ENCODE data around the gene KIF3A.

The KIF3A gene

DNA sequence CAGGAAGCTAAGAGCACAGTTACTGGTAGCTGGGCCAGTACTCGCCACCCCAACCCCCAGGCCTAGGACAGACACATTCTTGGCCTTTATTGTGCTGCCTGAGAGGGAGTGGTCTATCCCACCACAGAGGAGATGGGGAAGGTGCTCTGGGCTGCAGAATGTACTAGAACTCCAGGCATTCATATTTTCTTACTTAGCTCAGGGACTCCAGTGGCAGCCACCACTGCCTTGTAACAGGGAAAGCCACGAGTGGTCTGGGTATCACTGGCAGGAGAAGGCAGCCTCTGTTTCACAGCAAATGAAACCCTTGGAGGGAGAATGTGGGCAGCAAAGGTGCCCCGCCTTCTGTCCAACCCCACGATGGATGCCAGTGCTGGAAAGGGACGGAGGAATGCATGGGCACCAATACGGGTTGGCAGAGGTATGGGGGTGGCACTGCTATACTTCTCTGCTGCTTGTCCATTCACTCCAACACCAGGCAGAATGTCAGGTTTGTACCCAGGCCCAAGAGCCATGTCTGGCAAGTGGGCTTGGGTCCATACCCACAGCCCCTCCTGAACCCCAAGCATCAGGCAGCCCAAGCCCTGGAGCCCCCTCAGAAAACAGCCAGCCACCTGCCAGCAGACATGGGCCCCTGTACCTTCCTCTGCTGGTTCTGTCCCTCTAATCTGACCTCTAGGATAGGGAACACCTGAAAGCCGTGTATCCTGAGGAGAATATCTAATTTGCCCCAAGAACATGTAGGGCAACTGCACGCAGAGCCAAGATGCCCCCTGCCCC, 35.1 kb upstream of the KIF3A start:
- no peak for TF ChIP-seq CTCF (IDR thresholded peaks at IDR 0.05; ENCODE audit: low read depth, low read length, missing control alignments)
- H3K4me3 ChIP-seq (replicated peaks; ENCODE audit: low read depth, low read length): no peak overlapping the region
- DNase-seq (ENCODE audit: extremely low read depth, low read depth): no peak

- no peak for DNase-seq (ENCODE audit: extremely low read depth, low read depth)
- no peak overlapping the region for H3K4me3 ChIP-seq (replicated peaks; ENCODE audit: low read depth, low read length)
- no peak for TF ChIP-seq CTCF (IDR thresholded peaks at IDR 0.05; ENCODE audit: low read depth, low read length, missing control alignments)
Measured at GRCh38 chr5:132771503-132771998, 34.2 kb upstream of the KIF3A start.

- no peak overlapping the region for H3K4me3 ChIP-seq (replicated peaks; ENCODE audit: low read depth, low read length)
- no peak for TF ChIP-seq CTCF (IDR thresholded peaks at IDR 0.05; ENCODE audit: low read depth, low read length, missing control alignments)
- no peak for DNase-seq (ENCODE audit: extremely low read depth, low read depth)
Measured at GRCh38 chr5:132770476-132771159, 33.3 kb upstream of the KIF3A start.

DNA sequence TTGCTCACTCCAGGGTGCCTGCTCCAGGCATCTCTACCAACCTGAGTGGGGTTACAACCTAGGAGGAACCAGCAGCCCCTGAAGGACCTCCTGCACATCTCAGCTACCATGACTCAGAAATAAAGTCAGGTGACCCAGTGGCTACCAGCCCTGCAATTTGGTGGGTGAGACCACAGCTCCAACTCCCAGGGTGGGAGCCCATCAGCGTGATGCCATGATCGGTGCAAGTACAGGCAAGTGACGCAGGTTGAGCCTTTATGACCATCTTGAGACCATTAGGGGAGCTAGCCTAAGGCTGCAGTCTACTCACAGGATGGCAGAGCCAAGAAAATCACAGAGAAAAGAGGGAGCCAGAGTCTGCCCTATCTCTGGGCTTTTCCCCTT, 31.1 kb upstream of the KIF3A start:
- no peak for DNase-seq (ENCODE audit: extremely low read depth, low read depth)
- no peak for TF ChIP-seq CTCF (IDR thresholded peaks at IDR 0.05; ENCODE audit: low read depth, low read length, missing control alignments)
- no peak overlapping the region for H3K4me3 ChIP-seq (replicated peaks; ENCODE audit: low read depth, low read length)

DNA sequence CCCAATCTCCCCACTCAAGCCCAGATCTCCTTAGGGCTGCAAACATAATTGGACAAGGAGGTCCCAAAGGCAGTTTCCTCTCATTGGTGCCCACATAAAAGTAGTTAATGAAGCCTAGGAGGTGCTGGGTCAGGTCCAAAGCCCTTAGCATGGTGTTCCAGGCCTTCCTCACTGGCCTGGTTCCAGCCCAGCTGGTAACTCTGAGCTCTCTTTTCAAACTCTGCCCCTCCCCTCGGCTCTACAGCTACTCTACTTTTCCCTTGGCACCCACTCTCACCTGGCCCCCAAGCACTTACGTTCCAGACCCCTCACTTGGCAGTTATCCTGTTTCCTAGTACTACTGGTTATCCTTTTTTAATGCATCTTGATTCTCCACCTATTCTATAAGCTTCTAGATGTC, 29.8 kb upstream of the KIF3A start:
- no peak for DNase-seq (ENCODE audit: extremely low read depth, low read depth)

GRCh38 chr5:132766806-132767055, 29.4 kb upstream of the KIF3A start:
- no peak for DNase-seq (ENCODE audit: extremely low read depth, low read depth)
- TF ChIP-seq CTCF (IDR thresholded peaks at IDR 0.05; ENCODE audit: low read depth, low read length, missing control alignments): no peak
- no peak overlapping the region for H3K4me3 ChIP-seq (replicated peaks; ENCODE audit: low read depth, low read length)

More for the DNA sequence above, 29.8 kb upstream of the KIF3A start:
- no peak for TF ChIP-seq CTCF (IDR thresholded peaks at IDR 0.05; ENCODE audit: low read depth, low read length, missing control alignments)
- no peak overlapping the region for H3K4me3 ChIP-seq (replicated peaks; ENCODE audit: low read depth, low read length)
